Osteoblast (primary cell): Measurements from ENCODE around the gene MND1. TPM values are rescaled to one million over a fixed set of nuclear protein-coding genes. Genes with fewer than 3 reads are reported as not detected.

Experiments
- DNase-seq: peaks from one replicate; pipeline ENCODE4 v3.0.0; 2011; ENCODE audit warnings: low spot score, mixed read lengths; ENCODE audit not compliant: insufficient read length; ENCODE audit errors: missing footprints
- H2AFZ ChIP-seq: 2 replicates; pipeline ENCODE4 v1.6.0; 2011; ENCODE audit warnings: mild to moderate bottlenecking, low read length
- H3K27ac ChIP-seq: 2 replicates; pipeline ENCODE4 v1.5.1; 2011; ENCODE audit warnings: mild to moderate bottlenecking, low read depth, low read length, moderate library complexity
- H3K27me3 ChIP-seq: 2 replicates; pipeline ENCODE4 v1.6.0; 2012; ENCODE audit warnings: mild to moderate bottlenecking, control low read depth, inconsistent platforms, low read length, moderate library complexity; ENCODE audit not compliant: insufficient read depth
- H3K36me3 ChIP-seq: 2 replicates; pipeline ENCODE4 v1.5.1; 2011; ENCODE audit warnings: mild to moderate bottlenecking, low read length, control low read depth, moderate library complexity; ENCODE audit not compliant: insufficient read depth
- H3K4me1 ChIP-seq: 2 replicates; pipeline ENCODE4 v1.5.1; 2011; ENCODE audit warnings: mild to moderate bottlenecking, low read length, control low read depth, moderate library complexity; ENCODE audit not compliant: insufficient read depth
- H3K4me2 ChIP-seq: 2 replicates; pipeline ENCODE4 v1.6.0; 2011; ENCODE audit warnings: mild to moderate bottlenecking, low read length; ENCODE audit not compliant: insufficient read depth
- H3K4me3 ChIP-seq: fragments of 200-600 bp; sonication (generic); 3 replicates; pipeline ENCODE4 v1.5.1; 2012; ENCODE audit warnings: mild to moderate bottlenecking, low read length, inconsistent platforms; ENCODE audit not compliant: insufficient read depth
- H3K79me2 ChIP-seq: 2 replicates; pipeline ENCODE4 v1.6.0; 2012; ENCODE audit warnings: mild to moderate bottlenecking, low read length, control low read depth, inconsistent platforms; ENCODE audit not compliant: insufficient read depth
- H3K9me3 ChIP-seq: 2 replicates; pipeline ENCODE4 v1.5.1; 2011; ENCODE audit warnings: low read depth, low read length, control low read depth
- H4K20me1 ChIP-seq: 2 replicates; pipeline ENCODE4 v1.6.0; 2012; ENCODE audit warnings: mild to moderate bottlenecking, low read length, control low read depth; ENCODE audit not compliant: insufficient read depth
- CTCF ChIP-seq: IDR thresholded peaks from 2 replicates; pipeline ENCODE4 v1.5.1; 2011; ENCODE audit warnings: mild to moderate bottlenecking, low read depth, low read length, moderate library complexity; ENCODE audit errors: extremely low read depth
- total RNA-seq: library from RNA; depleted of rRNA; stranded (reverse); fragments of >200 nt; gene quantifications from 2 replicates; pipeline ENCODE4 v1.2.3, GENCODE V29; 2012

The MND1 gene
- total RNA-seq, 1 donor, result 1.4 TPM

GRCh38 chr4:153401501-153401900, 57.0 kb downstream of the MND1 start:
- no peaks in the 10 kb centered on the region for H3K9me3 ChIP-seq
- peaks cover 5% of the 10 kb centered on the region for H3K4me1 ChIP-seq
- no peak overlapping the region for H2AFZ ChIP-seq
- no peaks in the 10 kb centered on the region for H3K27me3 ChIP-seq
- H3K4me3 ChIP-seq, result no peak overlapping the region
- H3K36me3 ChIP-seq, result no peaks in the 10 kb centered on the region
- no peak overlapping the region for H3K4me2 ChIP-seq
- DNase-seq, result no peak
- H4K20me1 ChIP-seq, result no peaks in the 10 kb centered on the region
- H3K27ac ChIP-seq, result no peak overlapping the region
- no peak for TF ChIP-seq CTCF
- H3K79me2 ChIP-seq, result no peaks in the 10 kb centered on the region

- no peaks in the 10 kb centered on the region for H4K20me1 ChIP-seq
- no peak for TF ChIP-seq CTCF
- H3K4me3 ChIP-seq, result no peak overlapping the region
- H3K27ac ChIP-seq, result no peak overlapping the region
- H3K9me3 ChIP-seq, result no peaks in the 10 kb centered on the region
- no peaks in the 10 kb centered on the region for H3K36me3 ChIP-seq
- H3K79me2 ChIP-seq, result no peaks in the 10 kb centered on the region
- peaks cover 5% of the 10 kb centered on the region for H3K4me1 ChIP-seq
- DNase-seq, result no peak
- H2AFZ ChIP-seq, result no peak overlapping the region
- H3K27me3 ChIP-seq, result no peaks in the 10 kb centered on the region
- no peak overlapping the region for H3K4me2 ChIP-seq
Observed at GRCh38 chr4:153402366-153402765, 57.9 kb downstream of the MND1 start.

GRCh38 chr4:153403726-153404125, 59.2 kb downstream of the MND1 start:
- no peaks in the 10 kb centered on the region for H3K27me3 ChIP-seq
- TF ChIP-seq CTCF, result no peak
- no peak for DNase-seq

GRCh38 chr4:153407906-153408305, 63.4 kb downstream of the MND1 start:
- no peak overlapping the region for H2AFZ ChIP-seq
- H4K20me1 ChIP-seq, result no peaks in the 10 kb centered on the region
- H3K9me3 ChIP-seq, result no peaks in the 10 kb centered on the region
- H3K79me2 ChIP-seq, result no peaks in the 10 kb centered on the region
- DNase-seq, result no peak
- H3K4me1 ChIP-seq, result peaks cover 11% of the 10 kb centered on the region
- no peak overlapping the region for H3K27ac ChIP-seq
- H3K4me3 ChIP-seq, result no peak overlapping the region
- no peak overlapping the region for H3K4me2 ChIP-seq
- H3K27me3 ChIP-seq, result no peaks in the 10 kb centered on the region
- H3K36me3 ChIP-seq, result no peaks in the 10 kb centered on the region
- TF ChIP-seq CTCF, result no peak

More at GRCh38 chr4:153403726-153404125, 59.2 kb downstream of the MND1 start:
- no peaks in the 10 kb centered on the region for H4K20me1 ChIP-seq
- H2AFZ ChIP-seq, result no peak overlapping the region
- peaks cover 5% of the 10 kb centered on the region for H3K4me1 ChIP-seq
- no peaks in the 10 kb centered on the region for H3K36me3 ChIP-seq
- no peaks in the 10 kb centered on the region for H3K79me2 ChIP-seq
- H3K27ac ChIP-seq, result no peak overlapping the region
- no peaks in the 10 kb centered on the region for H3K9me3 ChIP-seq
- H3K4me3 ChIP-seq, result no peak overlapping the region
- no peak overlapping the region for H3K4me2 ChIP-seq
